Endothelial cell (in vitro differentiated cells): Measurements from ENCODE around the gene TEAD3. TPM values are rescaled to one million over a fixed set of nuclear protein-coding genes. Genes with fewer than 3 reads are reported as not detected.

Source experiments
- DNase-seq: peaks from one replicate; pipeline ENCODE4 v3.0.0; 2021; ENCODE audit warnings: low spot score
- H3K27ac Mint-ChIP-seq: one replicate; pipeline ENCODE4 v1.8.0; 2021; ENCODE audit warnings: mixed read lengths, inconsistent platforms; ENCODE audit not compliant: unreplicated experiment
- H3K27me3 Mint-ChIP-seq: one replicate; pipeline ENCODE4 v1.8.0; 2021; ENCODE audit warnings: mild to moderate bottlenecking, moderate library complexity, mixed read lengths, inconsistent platforms; ENCODE audit not compliant: unreplicated experiment
- H3K36me3 Mint-ChIP-seq: one replicate; pipeline ENCODE4 v1.8.0; 2021; ENCODE audit warnings: mild to moderate bottlenecking, low read depth, mixed read lengths, inconsistent platforms; ENCODE audit not compliant: unreplicated experiment
- H3K4me1 Mint-ChIP-seq: one replicate; pipeline ENCODE4 v1.8.0; 2021; ENCODE audit warnings: mild to moderate bottlenecking, mixed read lengths, inconsistent platforms; ENCODE audit not compliant: unreplicated experiment
- H3K4me3 Mint-ChIP-seq: one replicate; pipeline ENCODE4 v1.8.0; 2021; ENCODE audit warnings: mild to moderate bottlenecking, mixed read lengths, inconsistent platforms; ENCODE audit not compliant: unreplicated experiment
- H3K9me3 Mint-ChIP-seq: one replicate; pipeline ENCODE4 v1.8.0; 2021; ENCODE audit warnings: mixed read lengths, inconsistent platforms; ENCODE audit not compliant: unreplicated experiment
- total RNA-seq: library from RNA; stranded (reverse); fragmentation: NEBNext Ultra II Directional; extraction: Animal tissue kit (Norgen Biotek cat#: 25700); gene quantifications from one replicate; pipeline ENCODE4 v1.2.1, GENCODE V29; 2021; ENCODE audit not compliant: unreplicated experiment
- TF ChIP-seq, protein P1 (sequence below): fragments of 200-600 bp; sonication (generic); IDR thresholded peaks from one replicate; pipeline ENCODE4 v1.5.0; 2021; ENCODE audit warnings: antibody characterized with exemption; ENCODE audit not compliant: unreplicated experiment

The TEAD3 gene
- total RNA-seq, 1 donor from 2014 or later = 6.3 TPM

DNA sequence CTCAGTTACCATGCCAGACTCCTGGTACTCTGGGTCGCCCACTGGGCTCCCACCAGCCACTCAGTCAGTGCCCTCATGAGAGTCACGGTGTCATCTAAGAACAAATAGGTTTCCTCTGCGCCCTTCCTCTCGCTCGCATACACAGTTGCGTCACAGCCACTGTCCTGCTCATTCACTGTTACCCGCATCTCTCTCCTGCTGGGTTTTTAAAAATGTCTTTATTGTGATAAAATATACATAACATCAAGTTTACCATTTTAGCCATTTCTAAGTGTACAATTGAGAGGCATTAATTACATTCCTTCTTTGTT, 4.0 kb downstream of the TEAD3 start:
- Mint-ChIP-seq H3K36me3 (peaks cover 6% of the 10 kb centered on the region), H3K27ac (no peak overlapping the region), H3K27me3 (peaks cover 21% of the 10 kb centered on the region), H3K4me1 (peaks cover 35% of the 10 kb centered on the region), H3K9me3 (no peaks in the 10 kb centered on the region), H3K4me3 (peak overlapping the region; percentile 29)
- TF ChIP-seq, protein P1, sequence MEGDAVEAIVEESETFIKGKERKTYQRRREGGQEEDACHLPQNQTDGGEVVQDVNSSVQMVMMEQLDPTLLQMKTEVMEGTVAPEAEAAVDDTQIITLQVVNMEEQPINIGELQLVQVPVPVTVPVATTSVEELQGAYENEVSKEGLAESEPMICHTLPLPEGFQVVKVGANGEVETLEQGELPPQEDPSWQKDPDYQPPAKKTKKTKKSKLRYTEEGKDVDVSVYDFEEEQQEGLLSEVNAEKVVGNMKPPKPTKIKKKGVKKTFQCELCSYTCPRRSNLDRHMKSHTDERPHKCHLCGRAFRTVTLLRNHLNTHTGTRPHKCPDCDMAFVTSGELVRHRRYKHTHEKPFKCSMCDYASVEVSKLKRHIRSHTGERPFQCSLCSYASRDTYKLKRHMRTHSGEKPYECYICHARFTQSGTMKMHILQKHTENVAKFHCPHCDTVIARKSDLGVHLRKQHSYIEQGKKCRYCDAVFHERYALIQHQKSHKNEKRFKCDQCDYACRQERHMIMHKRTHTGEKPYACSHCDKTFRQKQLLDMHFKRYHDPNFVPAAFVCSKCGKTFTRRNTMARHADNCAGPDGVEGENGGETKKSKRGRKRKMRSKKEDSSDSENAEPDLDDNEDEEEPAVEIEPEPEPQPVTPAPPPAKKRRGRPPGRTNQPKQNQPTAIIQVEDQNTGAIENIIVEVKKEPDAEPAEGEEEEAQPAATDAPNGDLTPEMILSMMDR = no peak
- DNase-seq = no peak

DNA sequence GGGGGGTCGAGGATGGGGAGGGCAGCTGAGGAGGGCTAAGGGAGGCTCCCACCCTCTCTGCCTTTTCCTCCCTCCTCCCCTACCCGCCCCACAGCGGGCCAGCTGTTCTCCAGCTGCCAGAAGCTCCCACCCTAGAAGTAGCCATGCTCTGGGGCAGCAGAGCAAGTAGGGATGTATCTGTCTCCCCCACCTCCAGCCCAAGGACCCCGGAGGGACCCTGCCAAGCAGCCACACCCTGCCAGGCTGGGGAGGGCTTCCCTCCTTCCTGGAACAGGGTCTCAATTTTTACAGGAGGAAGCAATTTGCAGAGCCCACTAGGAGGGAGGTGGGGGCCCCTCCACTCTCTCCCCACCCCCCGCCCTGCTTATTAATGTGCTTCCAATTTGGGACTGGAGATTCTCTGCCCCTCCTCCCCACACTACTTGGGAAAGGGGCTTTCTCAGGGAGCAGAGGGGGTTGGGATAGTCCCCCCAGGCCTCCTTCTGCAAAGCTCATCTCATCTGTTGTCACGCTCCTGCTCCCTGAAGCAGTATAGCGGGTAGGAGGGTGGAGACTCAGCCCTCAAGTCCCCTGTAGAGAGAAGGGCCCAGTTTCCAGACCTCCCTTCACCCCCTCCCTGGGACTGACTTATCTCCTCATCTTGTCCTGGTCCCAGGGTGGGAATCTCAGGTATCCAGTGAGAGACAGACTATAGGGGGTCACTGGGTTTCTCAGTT, 4.5 kb downstream of the TEAD3 start:
- TF ChIP-seq, protein P1 = no peak
- Mint-ChIP-seq H3K27me3 (peaks cover 21% of the 10 kb centered on the region), H3K4me1 (peaks cover 39% of the 10 kb centered on the region), H3K4me3 (no peak overlapping the region), H3K27ac (no peak overlapping the region), H3K36me3 (peaks cover 6% of the 10 kb centered on the region), H3K9me3 (no peaks in the 10 kb centered on the region)
- DNase-seq = no peak

DNA sequence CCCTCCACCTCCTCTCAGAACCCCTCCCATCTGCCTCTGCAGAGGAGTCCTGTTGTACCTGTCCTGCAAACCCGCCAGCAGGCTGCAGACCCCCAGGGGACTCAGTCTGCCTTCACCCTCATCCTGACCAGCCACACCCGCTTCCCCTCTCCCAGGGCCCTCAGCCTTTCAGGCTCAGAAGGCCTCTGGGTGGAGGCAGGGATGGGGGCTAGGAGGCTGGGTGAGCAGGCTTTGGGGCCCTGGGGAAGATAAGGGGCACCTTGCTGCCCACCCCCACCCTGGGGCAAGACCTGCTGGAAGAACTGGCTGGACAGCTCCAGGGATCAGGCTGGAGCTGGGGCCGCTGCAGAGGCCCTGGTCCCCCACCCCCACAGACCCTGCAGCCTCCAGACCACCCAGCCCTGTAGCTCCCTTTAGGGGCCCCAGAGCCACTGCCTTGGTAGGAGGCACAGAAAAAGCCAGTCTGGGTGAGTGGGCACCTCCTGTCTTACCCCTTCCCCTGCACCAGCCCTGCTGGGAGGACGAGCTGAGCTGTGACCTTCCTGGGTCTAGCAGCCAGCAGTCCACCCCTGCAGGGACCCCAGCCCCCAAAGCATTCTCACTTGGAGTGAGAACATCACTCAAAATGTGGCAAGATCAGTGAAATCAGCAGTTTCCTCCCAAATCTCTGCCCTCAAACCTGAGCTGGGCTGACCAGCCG, 5.2 kb downstream of the TEAD3 start:
- DNase-seq = no peak
- H3K27me3 Mint-ChIP-seq = peaks cover 23% of the 10 kb centered on the region
- no peak overlapping the region for H3K27ac Mint-ChIP-seq
- H3K9me3 Mint-ChIP-seq = no peaks in the 10 kb centered on the region
- TF ChIP-seq, protein P1 = no peak
- H3K36me3 Mint-ChIP-seq = peaks cover 8% of the 10 kb centered on the region
- peaks cover 41% of the 10 kb centered on the region for H3K4me1 Mint-ChIP-seq
- no peak overlapping the region for H3K4me3 Mint-ChIP-seq

DNA sequence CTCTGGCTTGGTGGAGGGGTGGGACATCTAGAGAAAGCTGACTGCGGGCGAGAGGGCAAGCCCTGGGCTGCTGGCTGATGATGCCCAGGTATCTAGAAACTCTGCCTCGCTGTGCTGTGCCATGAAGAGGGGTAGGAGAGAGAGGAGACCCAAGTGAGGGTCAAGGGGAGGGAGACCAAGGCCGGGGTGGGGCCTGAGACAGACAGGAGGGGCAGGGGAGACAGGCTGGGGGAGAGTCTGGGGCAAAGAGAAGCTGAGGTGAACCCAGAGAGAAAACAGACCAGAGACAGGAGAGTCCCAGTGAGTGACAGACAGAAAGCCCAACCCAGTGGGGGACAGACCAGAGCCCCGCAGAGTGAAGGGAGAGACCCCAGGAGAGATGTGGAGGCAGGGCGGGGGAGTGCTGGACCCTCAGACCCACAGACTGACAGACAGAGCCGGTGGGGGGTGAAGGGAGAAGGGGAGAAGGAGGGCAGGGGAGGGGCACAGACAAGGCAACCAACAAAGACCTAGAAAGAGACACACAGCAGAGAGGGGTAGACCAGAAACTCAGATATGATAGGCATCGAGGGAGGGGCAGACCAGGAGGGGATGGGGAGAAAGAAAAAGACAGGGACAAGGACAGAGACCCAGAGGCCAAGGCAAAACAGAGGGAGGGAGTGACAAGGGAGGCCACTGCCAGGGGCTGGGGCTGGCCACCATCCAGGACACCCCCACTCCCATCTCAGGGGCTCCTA, 5.9 kb downstream of the TEAD3 start:
- TF ChIP-seq, protein P1 = no peak
- Mint-ChIP-seq H3K9me3 (no peaks in the 10 kb centered on the region), H3K27me3 (peaks cover 25% of the 10 kb centered on the region), H3K4me3 (no peak overlapping the region), H3K36me3 (peaks cover 9% of the 10 kb centered on the region), H3K27ac (no peak overlapping the region), H3K4me1 (peaks cover 42% of the 10 kb centered on the region)
- DNase-seq = no peak
